Astrocyte (in vitro differentiated cells and primary cell): ENCODE measurements around the gene CDKN2B-AS1. TPM values are rescaled to one million over a fixed set of nuclear protein-coding genes. Genes with fewer than 3 reads are reported as not detected.

Experiments
- DNase-seq: peaks from one replicate; pipeline ENCODE4 v3.0.0-alpha.2; 2010; ENCODE audit warnings: low read depth
- FAIRE-seq: peaks from 2 replicates; lab custom pipeline; 2011; peaks lifted over from hg19 to GRCh38; lab: Jason Lieb, UNC
- H2AFZ ChIP-seq: 2 replicates; pipeline ENCODE4 v1.6.0; 2012; ENCODE audit warnings: low read depth, low read length, inconsistent platforms
- H3K27ac ChIP-seq: 2 replicates; pipeline ENCODE4 v1.5.1; 2011; ENCODE audit warnings: low read depth, low read length, inconsistent platforms
- H3K27me3 ChIP-seq: 2 replicates; pipeline ENCODE4 v1.6.0; 2011; ENCODE audit warnings: low read length, inconsistent platforms; ENCODE audit not compliant: insufficient read depth
- H3K36me3 ChIP-seq: 2 replicates; pipeline ENCODE4 v1.5.1; 2011; ENCODE audit warnings: low read length, inconsistent platforms; ENCODE audit not compliant: insufficient read depth
- H3K4me1 ChIP-seq: 2 replicates; pipeline ENCODE4 v1.5.1; 2011; ENCODE audit warnings: low read length, inconsistent platforms; ENCODE audit not compliant: insufficient read depth
- H3K4me2 ChIP-seq: 2 replicates; pipeline ENCODE4 v1.6.0; 2012; ENCODE audit warnings: low read length, inconsistent platforms
- H3K4me3 ChIP-seq: 2 replicates; pipeline ENCODE4 v1.5.1; 2011; ENCODE audit warnings: low read depth, mild to moderate bottlenecking, low read length, inconsistent platforms; ENCODE audit not compliant: insufficient read depth
- H3K79me2 ChIP-seq: 2 replicates; pipeline ENCODE4 v1.6.0; 2012; ENCODE audit warnings: mild to moderate bottlenecking, low read length, inconsistent platforms; ENCODE audit not compliant: insufficient read depth
- H3K9ac ChIP-seq: 2 replicates; pipeline ENCODE4 v1.6.0; 2012; ENCODE audit warnings: mild to moderate bottlenecking, low read length, inconsistent platforms
- H3K9me3 ChIP-seq: 2 replicates; pipeline ENCODE4 v1.5.1; 2012; ENCODE audit warnings: low read depth, mild to moderate bottlenecking, low read length, inconsistent platforms; ENCODE audit not compliant: insufficient read depth
- H4K20me1 ChIP-seq: 2 replicates; pipeline ENCODE4 v1.6.0; 2012; ENCODE audit warnings: low read length, inconsistent platforms; ENCODE audit not compliant: insufficient read depth
- H3K27ac Mint-ChIP-seq: one replicate; pipeline ENCODE4 v1.8.0; 2021; ENCODE audit warnings: mild to moderate bottlenecking, mixed read lengths; ENCODE audit not compliant: unreplicated experiment
- H3K27me3 Mint-ChIP-seq: one replicate; pipeline ENCODE4 v1.8.0; 2021; ENCODE audit warnings: low read depth, mixed read lengths; ENCODE audit not compliant: unreplicated experiment
- H3K36me3 Mint-ChIP-seq: one replicate; pipeline ENCODE4 v1.8.0; 2021; ENCODE audit warnings: low read depth, mixed read lengths; ENCODE audit not compliant: unreplicated experiment
- H3K4me1 Mint-ChIP-seq: one replicate; pipeline ENCODE4 v1.8.0; 2021; ENCODE audit warnings: low read depth, mixed read lengths; ENCODE audit not compliant: unreplicated experiment
- H3K4me3 Mint-ChIP-seq: one replicate; pipeline ENCODE4 v1.8.0; 2021; ENCODE audit warnings: mild to moderate bottlenecking, moderate library complexity, mixed read lengths; ENCODE audit not compliant: unreplicated experiment
- H3K9me3 Mint-ChIP-seq: one replicate; pipeline ENCODE4 v1.8.0; 2021; ENCODE audit warnings: mild to moderate bottlenecking, mixed read lengths; ENCODE audit not compliant: unreplicated experiment
- EZH2 ChIP-seq: IDR thresholded peaks from 2 replicates; pipeline ENCODE4 v1.6.1; 2012; ENCODE audit warnings: mild to moderate bottlenecking, low read length, inconsistent platforms; ENCODE audit not compliant: insufficient read depth
- total RNA-seq: library from RNA; stranded (reverse); gene quantifications from 2 replicates; pipeline ENCODE4 v1.2.1, GENCODE V29; 2021
- TF ChIP-seq, protein P1 (sequence below): IDR thresholded peaks from 2 replicates; pipeline ENCODE4 v1.5.1; 2011; ENCODE audit warnings: low read depth, mild to moderate bottlenecking, inconsistent platforms, low read length, moderate library complexity; ENCODE audit not compliant: insufficient read depth

Gene CDKN2B-AS1
- total RNA-seq, 1 donor from 2014 or later: 2.3 TPM

- Histone ChIP-seq H3K27me3 (no peaks in the 10 kb centered on the region), H4K20me1 (no peaks in the 10 kb centered on the region), H3K79me2 (no peaks in the 10 kb centered on the region), H3K4me2 (no peak overlapping the region), H2AFZ (no peak overlapping the region), H3K9me3 (no peaks in the 10 kb centered on the region), H3K36me3 (no peaks in the 10 kb centered on the region), H3K27ac (no peak overlapping the region), H3K9ac (no peak overlapping the region), H3K4me3 (no peak overlapping the region), H3K4me1 (peaks cover 11% of the 10 kb centered on the region)
- no peak for FAIRE-seq
- TF ChIP-seq, protein P1, sequence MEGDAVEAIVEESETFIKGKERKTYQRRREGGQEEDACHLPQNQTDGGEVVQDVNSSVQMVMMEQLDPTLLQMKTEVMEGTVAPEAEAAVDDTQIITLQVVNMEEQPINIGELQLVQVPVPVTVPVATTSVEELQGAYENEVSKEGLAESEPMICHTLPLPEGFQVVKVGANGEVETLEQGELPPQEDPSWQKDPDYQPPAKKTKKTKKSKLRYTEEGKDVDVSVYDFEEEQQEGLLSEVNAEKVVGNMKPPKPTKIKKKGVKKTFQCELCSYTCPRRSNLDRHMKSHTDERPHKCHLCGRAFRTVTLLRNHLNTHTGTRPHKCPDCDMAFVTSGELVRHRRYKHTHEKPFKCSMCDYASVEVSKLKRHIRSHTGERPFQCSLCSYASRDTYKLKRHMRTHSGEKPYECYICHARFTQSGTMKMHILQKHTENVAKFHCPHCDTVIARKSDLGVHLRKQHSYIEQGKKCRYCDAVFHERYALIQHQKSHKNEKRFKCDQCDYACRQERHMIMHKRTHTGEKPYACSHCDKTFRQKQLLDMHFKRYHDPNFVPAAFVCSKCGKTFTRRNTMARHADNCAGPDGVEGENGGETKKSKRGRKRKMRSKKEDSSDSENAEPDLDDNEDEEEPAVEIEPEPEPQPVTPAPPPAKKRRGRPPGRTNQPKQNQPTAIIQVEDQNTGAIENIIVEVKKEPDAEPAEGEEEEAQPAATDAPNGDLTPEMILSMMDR: no peak
- TF ChIP-seq EZH2: no peak
- Mint-ChIP-seq H3K27me3 (no peaks in the 10 kb centered on the region), H3K36me3 (no peaks in the 10 kb centered on the region), H3K4me3 (no peak overlapping the region), H3K9me3 (no peaks in the 10 kb centered on the region), H3K27ac (no peak overlapping the region), H3K4me1 (peaks cover 18% of the 10 kb centered on the region)
- DNase-seq: no peak
Measured at GRCh38 chr9:22031655-22032411, 37.2 kb downstream of the CDKN2B-AS1 start.

- Histone ChIP-seq H3K79me2 (no peaks in the 10 kb centered on the region), H3K4me1 (peaks cover 15% of the 10 kb centered on the region), H3K36me3 (no peaks in the 10 kb centered on the region), H3K4me3 (no peak overlapping the region), H3K4me2 (no peak overlapping the region), H2AFZ (no peak overlapping the region), H3K9ac (no peak overlapping the region), H3K9me3 (no peaks in the 10 kb centered on the region), H3K27ac (no peak overlapping the region), H4K20me1 (no peaks in the 10 kb centered on the region), H3K27me3 (no peaks in the 10 kb centered on the region)
- TF ChIP-seq, protein P1: no peak
- TF ChIP-seq EZH2: no peak
- Mint-ChIP-seq H3K9me3 (no peaks in the 10 kb centered on the region), H3K27me3 (no peaks in the 10 kb centered on the region), H3K4me3 (no peak overlapping the region), H3K36me3 (no peaks in the 10 kb centered on the region), H3K27ac (no peak overlapping the region), H3K4me1 (peaks cover 21% of the 10 kb centered on the region)
- DNase-seq (no peak), FAIRE-seq (no peak)
Measured at GRCh38 chr9:22033012-22033630, 38.5 kb downstream of the CDKN2B-AS1 start.

DNA sequence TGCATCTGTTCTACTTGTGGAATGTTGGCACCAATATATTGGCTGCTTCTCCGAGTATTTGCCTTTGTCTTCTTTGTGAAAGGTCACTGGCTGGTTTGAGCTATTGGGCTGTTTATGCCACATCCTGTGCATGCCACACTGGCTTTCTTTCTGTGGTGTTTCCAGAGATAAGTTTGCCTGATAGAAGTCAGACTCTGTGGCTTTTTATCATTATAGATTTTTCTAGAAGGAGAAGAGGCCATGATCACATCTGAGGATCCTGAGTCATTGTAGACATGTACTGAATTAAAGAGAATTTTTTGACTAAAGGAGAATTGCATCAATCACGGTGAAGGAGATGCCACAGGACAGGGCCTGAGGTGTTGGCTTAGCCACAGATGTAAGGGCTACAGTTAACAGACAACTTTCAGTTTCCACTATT is 41.0 kb downstream of the CDKN2B-AS1 start:
- Histone ChIP-seq H3K4me1 (peaks cover 8% of the 10 kb centered on the region), H3K79me2 (no peaks in the 10 kb centered on the region), H4K20me1 (no peaks in the 10 kb centered on the region), H3K36me3 (no peaks in the 10 kb centered on the region), H3K27ac (no peak overlapping the region), H3K4me3 (no peak overlapping the region), H3K9me3 (no peaks in the 10 kb centered on the region), H2AFZ (no peak overlapping the region), H3K4me2 (no peak overlapping the region), H3K27me3 (no peaks in the 10 kb centered on the region), H3K9ac (no peak overlapping the region)
- no peaks in the 10 kb centered on the region for H3K27me3 Mint-ChIP-seq
- FAIRE-seq (no peak), DNase-seq (peak; percentile 41)
- no peaks in the 10 kb centered on the region for H3K36me3 Mint-ChIP-seq
- peaks cover 27% of the 10 kb centered on the region for H3K4me1 Mint-ChIP-seq
- H3K27ac Mint-ChIP-seq: no peak overlapping the region
- TF ChIP-seq, protein P1: no peak
- TF ChIP-seq EZH2: no peak
- no peaks in the 10 kb centered on the region for H3K9me3 Mint-ChIP-seq
- H3K4me3 Mint-ChIP-seq: no peak overlapping the region
